ENCODE data around the gene TOMM40. TPM values are rescaled to one million over a fixed set of nuclear protein-coding genes. Genes with fewer than 3 reads are reported as not detected.
A peak's percentile ranks its signal among the peaks of the same experiment; 100 is the strongest.

TOMM40 gene
- total RNA-seq, 1 donor from 2014 or later = 65.3 TPM

DNA sequence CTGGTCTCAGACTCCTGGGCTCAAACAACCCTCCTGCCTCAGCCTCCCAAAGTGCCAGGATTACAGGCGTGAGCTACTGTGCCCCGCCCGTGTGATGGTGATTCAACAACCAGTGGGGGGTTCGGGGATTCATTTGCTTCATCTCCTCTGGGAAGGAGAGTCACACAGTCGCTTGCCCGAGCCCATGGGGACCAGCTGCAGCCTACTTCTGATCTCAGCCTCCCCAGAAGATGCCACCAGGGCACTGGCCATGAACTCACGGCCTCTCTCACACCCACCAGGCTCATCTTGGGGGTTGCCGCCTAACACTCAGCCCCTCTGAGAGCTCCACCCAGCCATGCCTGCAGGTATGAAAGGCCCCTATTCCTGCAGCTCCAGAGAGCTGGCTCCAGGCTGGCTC, 6.8 kb downstream of the TOMM40 start:
- no peak for DNase-seq (ENCODE audit: low read depth)
- Histone ChIP-seq H3K27me3 (ENCODE audit: control insufficient read depth, insufficient read depth, low read length) (no peaks in the 10 kb centered on the region), H3K36me3 (ENCODE audit: control insufficient read depth, insufficient read depth, low read length) (peaks cover 9% of the 10 kb centered on the region), H3K4me3 (ENCODE audit: low read depth, low read length) (no peak overlapping the region)
- no peak for TF ChIP-seq CTCF (IDR thresholded peaks at IDR 0.05; ENCODE audit: insufficient read depth, low read length, poor library complexity, severe bottlenecking)

GRCh38 chr19:44900328-44901244, 9.5 kb downstream of the TOMM40 start:
- no peak for DNase-seq (ENCODE audit: low read depth)
- H3K36me3 ChIP-seq (ENCODE audit: control insufficient read depth, insufficient read depth, low read length) = peaks cover 6% of the 10 kb centered on the region
- no peak overlapping the region for H3K4me3 ChIP-seq (ENCODE audit: low read depth, low read length)
- H3K27me3 ChIP-seq (ENCODE audit: control insufficient read depth, insufficient read depth, low read length) = peaks cover 9% of the 10 kb centered on the region
- TF ChIP-seq CTCF (IDR thresholded peaks at IDR 0.05; ENCODE audit: insufficient read depth, low read length, poor library complexity, severe bottlenecking) = no peak

DNA sequence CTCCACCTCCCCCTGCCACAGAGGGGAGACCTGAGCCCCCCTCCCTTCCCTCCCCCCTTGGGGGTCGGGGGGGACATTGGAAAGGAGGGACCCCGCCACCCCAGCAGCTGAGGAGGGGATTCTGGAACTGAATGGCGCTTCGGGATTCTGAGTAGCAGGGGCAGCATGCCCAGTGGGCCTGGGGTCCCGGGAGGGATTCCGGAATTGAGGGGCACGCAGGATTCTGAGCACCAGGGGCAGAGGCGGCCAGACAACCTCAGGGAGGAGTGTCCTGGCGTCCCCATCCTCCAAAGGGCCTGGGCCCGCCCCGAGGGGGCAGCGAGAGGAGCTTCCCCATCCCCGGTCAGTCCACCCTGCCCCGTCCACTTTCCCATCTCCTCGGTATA, 12.2 kb downstream of the TOMM40 start:
- no peak for DNase-seq (ENCODE audit: low read depth)
- Histone ChIP-seq H3K4me3 (ENCODE audit: low read depth, low read length) (no peak overlapping the region), H3K27me3 (ENCODE audit: control insufficient read depth, insufficient read depth, low read length) (peaks cover 17% of the 10 kb centered on the region), H3K36me3 (ENCODE audit: control insufficient read depth, insufficient read depth, low read length) (peaks cover 2% of the 10 kb centered on the region)
- TF ChIP-seq CTCF (IDR thresholded peaks at IDR 0.05; ENCODE audit: insufficient read depth, low read length, poor library complexity, severe bottlenecking) = no peak

GRCh38 chr19:44903602-44904425, 12.8 kb downstream of the TOMM40 start:
- TF ChIP-seq CTCF (IDR thresholded peaks at IDR 0.05; ENCODE audit: insufficient read depth, low read length, poor library complexity, severe bottlenecking) = peak; percentile 99
- Histone ChIP-seq H3K36me3 (ENCODE audit: control insufficient read depth, insufficient read depth, low read length) (peaks cover 2% of the 10 kb centered on the region), H3K27me3 (ENCODE audit: control insufficient read depth, insufficient read depth, low read length) (peaks cover 17% of the 10 kb centered on the region), H3K4me3 (ENCODE audit: low read depth, low read length) (no peak overlapping the region)
- no peak for DNase-seq (ENCODE audit: low read depth)

DNA sequence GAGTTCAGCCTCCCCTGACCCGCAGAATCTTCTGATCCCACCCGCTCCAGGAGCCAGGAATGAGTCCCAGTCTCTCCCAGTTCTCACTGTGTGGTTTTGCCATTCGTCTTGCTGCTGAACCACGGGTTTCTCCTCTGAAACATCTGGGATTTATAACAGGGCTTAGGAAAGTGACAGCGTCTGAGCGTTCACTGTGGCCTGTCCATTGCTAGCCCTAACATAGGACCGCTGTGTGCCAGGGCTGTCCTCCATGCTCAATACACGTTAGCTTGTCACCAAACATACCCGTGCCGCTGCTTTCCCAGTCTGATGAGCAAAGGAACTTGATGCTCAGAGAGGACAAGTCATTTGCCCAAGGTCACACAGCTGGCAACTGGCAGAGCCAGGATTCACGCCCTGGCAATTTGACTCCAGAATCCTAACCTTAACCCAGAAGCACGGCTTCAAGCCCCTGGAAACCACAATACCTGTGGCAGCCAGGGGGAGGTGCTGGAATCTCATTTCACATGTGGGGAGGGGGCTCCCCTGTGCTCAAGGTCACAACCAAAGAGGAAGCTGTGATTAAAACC, 13.5 kb downstream of the TOMM40 start:
- no peak for TF ChIP-seq CTCF (IDR thresholded peaks at IDR 0.05; ENCODE audit: insufficient read depth, low read length, poor library complexity, severe bottlenecking)
- peaks cover 17% of the 10 kb centered on the region for H3K27me3 ChIP-seq (ENCODE audit: control insufficient read depth, insufficient read depth, low read length)
- no peak for DNase-seq (ENCODE audit: low read depth)
- H3K36me3 ChIP-seq (ENCODE audit: control insufficient read depth, insufficient read depth, low read length) = peaks cover 2% of the 10 kb centered on the region
- H3K4me3 ChIP-seq (ENCODE audit: low read depth, low read length) = no peak overlapping the region
